NCI-H128 (cell line): ENCODE data around the gene GLG1.
"Not testable (repeated sequence)": the region's sequence is repeated elsewhere in the genome, so short reads cannot be mapped to it uniquely, and the experiment has no call there.

Experiments used
- DNase-seq: peaks from one replicate; lab custom pipeline; 2025; ENCODE audit not compliant: unreplicated experiment; lab: John Stamatoyannopoulos, UW

The GLG1 gene

GRCh38 chr16:74606521-74607309 is at the start of gene GLG1:
TSS of gene GLG1 (minus strand) at chr16:74607114. CDS start at chr16:74607094, 20 bp downstream.
- peak; percentile 67 for DNase-seq

GRCh38 chr16:74654536-74655050 is 47.7 kb upstream of the GLG1 start:
- no peak for DNase-seq

- not testable (repeated sequence) for DNase-seq
Measured at GRCh38 chr16:74652883-74653282, 46.0 kb upstream of the GLG1 start.

GRCh38 chr16:74652249-74652648 is 45.3 kb upstream of the GLG1 start:
- DNase-seq, result no peak

GRCh38 chr16:74651841-74652240 is 44.9 kb upstream of the GLG1 start:
- no peak for DNase-seq

- DNase-seq, result no peak
Measured at GRCh38 chr16:74650966-74651567, 44.2 kb upstream of the GLG1 start.

- DNase-seq, result no peak
Measured at GRCh38 chr16:74649839-74650504, 43.1 kb upstream of the GLG1 start.

- no peak for DNase-seq
Measured at GRCh38 chr16:74641969-74642368, 35.1 kb upstream of the GLG1 start.

GRCh38 chr16:74637742-74638453 is 31.0 kb upstream of the GLG1 start:
- DNase-seq, result no peak

- no peak for DNase-seq
Measured at GRCh38 chr16:74635303-74635702, 28.4 kb upstream of the GLG1 start.

GRCh38 chr16:74633686-74634085 is 26.8 kb upstream of the GLG1 start:
- no peak for DNase-seq

GRCh38 chr16:74627506-74628220 is 20.7 kb upstream of the GLG1 start:
- DNase-seq, result no peak

GRCh38 chr16:74626741-74627416 is 20.0 kb upstream of the GLG1 start:
- DNase-seq, result no peak

- DNase-seq, result no peak
Measured at GRCh38 chr16:74625500-74626350, 18.8 kb upstream of the GLG1 start.

- DNase-seq, result no peak
Measured at GRCh38 chr16:74623839-74624235, 16.9 kb upstream of the GLG1 start.

GRCh38 chr16:74623214-74623838 is 16.4 kb upstream of the GLG1 start:
- no peak for DNase-seq

- DNase-seq, result no peak
Measured at GRCh38 chr16:74622005-74622404, 15.1 kb upstream of the GLG1 start.

- DNase-seq, result no peak
Measured at GRCh38 chr16:74617206-74617788, 10.4 kb upstream of the GLG1 start.
